Right cardiac atrium (tissue), 5 donors: ENCODE results near the gene HSF2. TPM values are rescaled to one million over a fixed set of nuclear protein-coding genes. Genes with fewer than 3 reads are reported as not detected.
A peak's percentile ranks its signal among the peaks of the same experiment; 100 is the strongest.
"Not testable (repeated sequence)": the region's sequence is repeated elsewhere in the genome, so short reads cannot be mapped to it uniquely, and the experiment has no call there.

Experiments used
- ATAC-seq, 2 donors: fragments of 200-7000 bp; cut with Tn5 transposase; one replicate each; pipeline versions ENCODE4 v1.8.0 to v1.9.1; 2020; ENCODE audit warnings: moderate library complexity in 2 of 2, mild to moderate bottlenecking in 1 of 2
- DNase-seq, 3 donors: peaks; one replicate each; pipeline ENCODE4 v3.0.0-alpha.2; 2020
- H3K27ac ChIP-seq: one replicate; pipeline ENCODE4 v1.5.1; 2013; ENCODE audit warnings: mild to moderate bottlenecking, low read length, control low read depth, moderate library complexity
- H3K27me3 ChIP-seq: one replicate; pipeline ENCODE4 v1.6.1; 2013; ENCODE audit not compliant: control insufficient read depth, insufficient read depth
- H3K4me1 ChIP-seq: one replicate; pipeline ENCODE4 v1.6.1; 2013; ENCODE audit warnings: low read length; ENCODE audit not compliant: control insufficient read depth, insufficient read depth
- H3K4me3 ChIP-seq: one replicate; pipeline ENCODE4 v1.5.1; 2013; ENCODE audit warnings: low read length, control low read depth
- H3K9me3 ChIP-seq: one replicate; pipeline ENCODE4 v1.6.1; 2013; ENCODE audit warnings: low read length; ENCODE audit not compliant: control insufficient read depth
- WGBS: extraction: QIAGEN DNeasy Blood & Tissue Kit; methylation state at CpG from one replicate; pipeline ENCODE4 v1.1.7; 2013; 5-methylcytosine and 5-hydroxymethylcytosine counted together
- intact Hi-C, 4 donors: fragments of 100-400 bp; cut with DNase I; formaldehyde crosslinking; loops; one replicate each; pipeline versions ENCODE4 v1.11.0 to v1.14.0; 2022 to 2023
- polyA plus RNA-seq: library from polyadenylated mRNA; stranded (reverse); fragments of 200-250 nt; gene quantifications from one replicate; pipeline ENCODE4 v1.2.3, GENCODE V29; 2013
- total RNA-seq, 4 donors: library from RNA; stranded (reverse); fragmentation: NEBNext Ultra II Directional; extraction: Animal tissue kit (Norgen Biotek cat#: 25700); gene quantifications; one replicate each; pipeline ENCODE4 v1.2.1, GENCODE V29; 2021
- donor health status: healthy with polysubstance abuse.
- donor health status: DM: no; HTN: yes; CAD: no.
- donor health status: DM: no; HTN: no; CAD: no.
- donor health status: DM: no; HTN: yes; CAD: no; lungs with severe emphysema.
- donor health status: DM: yes; HTN: yes; CAD: no.

HSF2 gene
- total and polyA plus RNA-seq, 5 donors, result 21.6 to 42.9 (median 41.6) TPM

DNA sequence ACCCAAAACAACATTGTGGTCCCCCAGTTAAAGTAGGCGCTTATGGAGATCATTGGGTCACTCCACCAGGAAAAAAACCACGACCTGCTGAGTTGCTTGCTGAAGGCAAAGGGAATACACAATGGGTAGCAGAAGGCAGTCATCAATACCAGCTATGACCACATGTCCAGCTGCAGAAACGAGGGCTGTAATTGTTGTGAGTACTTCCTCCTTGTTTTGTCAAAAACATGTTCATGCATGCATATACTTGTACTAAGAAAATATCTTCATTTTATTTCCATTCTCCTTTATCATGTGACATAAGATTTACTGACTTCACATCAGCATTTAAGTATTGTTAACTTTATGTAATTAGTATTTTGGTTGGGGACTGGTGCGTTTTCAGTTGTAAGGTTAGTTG lies 55.2 kb downstream of the HSF2 start:
- Histone ChIP-seq H3K27me3 (no peaks in the 10 kb centered on the region), H3K9me3 (no peaks in the 10 kb centered on the region), H3K4me1 (peaks cover 1% of the 10 kb centered on the region), H3K4me3 (no peak overlapping the region), H3K27ac (no peak overlapping the region)
- no peak for ATAC-seq
- no peak for DNase-seq
- intact Hi-C loops, result no loop called here
- WGBS, result 83% methylated on average over 4 of the region's 4 CpGs

DNA sequence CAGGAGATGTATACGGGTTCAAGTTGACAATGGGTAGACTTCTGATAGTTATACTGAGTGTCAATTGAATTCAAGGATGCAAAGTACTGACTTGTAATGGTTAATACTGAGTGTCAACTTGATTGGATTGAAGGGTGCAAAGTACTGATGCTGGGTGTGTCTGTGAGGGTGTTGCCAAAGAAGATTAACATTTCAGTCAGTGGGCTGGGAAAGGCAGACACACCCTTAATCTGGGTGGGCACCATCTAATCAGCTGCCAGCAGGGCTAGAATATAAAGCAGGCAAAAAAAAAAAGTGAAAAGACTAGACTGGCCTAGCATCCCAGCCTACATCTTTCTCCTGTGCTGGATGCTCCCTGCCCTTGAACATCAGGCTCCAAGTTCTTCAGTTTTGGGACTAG lies 55.7 kb downstream of the HSF2 start:
- H3K9me3 ChIP-seq, DNase-seq, H3K27me3 ChIP-seq, intact Hi-C loops, H3K4me3 ChIP-seq, H3K27ac ChIP-seq, H3K4me1 ChIP-seq, ATAC-seq: not testable (repeated sequence)
- 95% methylated on average over 1 of the region's 1 CpG for WGBS

DNA sequence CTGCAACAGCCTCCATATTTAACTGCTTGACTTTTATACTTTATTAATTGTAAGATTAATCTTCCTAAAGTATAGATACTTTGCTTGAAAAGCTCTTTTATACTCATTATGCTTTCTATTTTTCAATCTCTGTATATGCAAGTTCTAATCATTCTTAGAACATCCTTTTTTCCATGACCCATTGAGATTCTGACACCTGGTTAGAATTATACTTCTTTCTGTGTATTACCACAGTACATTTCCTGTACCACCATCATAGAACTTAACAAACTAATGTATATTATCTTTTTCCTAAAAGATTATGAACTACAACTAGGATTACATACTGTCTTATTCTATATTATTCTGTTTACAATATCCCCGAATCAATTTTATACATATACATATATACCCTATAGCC lies 58.6 kb downstream of the HSF2 start:
- Histone ChIP-seq H3K4me1 (peaks cover 4% of the 10 kb centered on the region), H3K27me3 (no peaks in the 10 kb centered on the region), H3K9me3 (no peaks in the 10 kb centered on the region), H3K4me3 (no peak overlapping the region), H3K27ac (no peak overlapping the region)
- no peak for DNase-seq
- 97% methylated on average over 1 of the region's 1 CpG for WGBS
- no peak for ATAC-seq
- intact Hi-C loops, result no loop called here

DNA sequence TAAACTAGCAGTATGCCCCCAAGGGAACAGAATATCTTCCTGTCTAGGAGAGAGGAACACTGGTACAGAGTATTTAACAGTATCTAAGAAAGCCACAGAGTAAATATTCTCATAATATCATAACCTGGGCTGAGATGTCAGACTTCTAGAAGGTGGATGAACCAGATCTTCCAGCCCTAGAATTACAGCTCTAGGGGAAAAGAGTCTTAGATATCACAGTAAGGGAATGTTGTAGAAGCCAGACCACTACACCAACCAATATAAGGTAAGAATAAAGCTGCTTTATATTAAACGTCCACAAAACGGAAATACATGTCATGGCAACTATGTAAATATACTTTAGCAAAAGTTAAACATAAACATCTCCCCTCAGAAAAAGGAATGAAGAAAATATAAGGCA lies 59.8 kb downstream of the HSF2 start:
- DNase-seq (no peak), ATAC-seq (no peak)
- Histone ChIP-seq H3K9me3 (no peaks in the 10 kb centered on the region), H3K4me1 (peaks cover 4% of the 10 kb centered on the region), H3K27ac (no peak overlapping the region), H3K4me3 (no peak overlapping the region), H3K27me3 (no peaks in the 10 kb centered on the region)
- intact Hi-C loops, result no loop called here
- 42% methylated on average over 2 of the region's 2 CpGs for WGBS

DNA sequence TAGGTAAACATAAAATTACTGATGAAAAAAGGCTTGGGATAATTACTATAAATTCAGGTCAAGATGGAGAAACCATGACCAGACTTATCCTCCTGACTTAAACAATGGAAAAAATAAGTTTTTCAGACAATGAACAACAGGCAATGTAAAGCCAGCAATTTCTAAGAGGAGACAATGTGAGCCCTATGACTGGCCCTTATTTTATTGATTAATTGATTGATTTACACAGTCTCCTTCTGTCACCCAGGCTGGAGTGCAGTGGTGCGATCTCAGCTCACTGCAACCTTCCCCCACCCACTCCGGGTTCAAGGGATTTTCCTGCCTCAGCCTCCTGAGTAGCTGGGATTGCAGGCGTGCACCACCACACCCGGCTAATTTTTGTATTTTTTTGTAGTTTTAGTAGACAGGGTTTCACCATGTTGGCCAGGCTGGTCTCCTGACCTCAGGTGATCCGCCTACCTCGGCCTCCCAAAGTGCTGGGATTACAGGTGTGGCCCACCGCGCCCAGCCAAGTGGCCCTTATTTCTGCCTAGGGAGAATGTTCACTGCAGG lies 60.5 kb downstream of the HSF2 start:
- intact Hi-C loops, ATAC-seq, H3K4me1 ChIP-seq: not testable (repeated sequence)

DNA sequence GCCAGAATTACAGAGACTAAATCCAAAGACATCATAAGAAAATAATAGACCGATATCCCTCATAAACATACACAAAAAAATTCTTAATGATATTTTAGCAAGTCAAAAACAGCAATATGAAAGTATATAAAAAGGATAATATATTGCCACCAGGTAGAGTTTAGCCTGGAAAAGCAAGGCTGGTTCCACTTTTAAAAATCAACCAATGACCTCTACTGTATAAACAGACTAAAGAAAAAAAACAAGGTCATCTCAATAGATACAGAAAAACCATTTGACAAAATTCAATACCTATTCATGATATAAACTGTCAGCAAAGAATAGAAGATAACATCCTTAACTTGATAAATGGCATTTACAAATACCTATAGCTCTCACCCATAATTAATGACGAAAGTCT lies 62.4 kb downstream of the HSF2 start:
- no peaks in the 10 kb centered on the region for H3K9me3 ChIP-seq
- no peaks in the 10 kb centered on the region for H3K27me3 ChIP-seq
- H3K27ac ChIP-seq, result no peak overlapping the region
- no peak for DNase-seq
- no peak for ATAC-seq
- WGBS, result 91% methylated on average over 2 of the region's 2 CpGs
- H3K4me1 ChIP-seq, result peaks cover 5% of the 10 kb centered on the region
- no peak overlapping the region for H3K4me3 ChIP-seq
- intact Hi-C loops, result no loop called here

More for the DNA sequence above, 60.5 kb downstream of the HSF2 start:
- 97% methylated on average over 8 of the region's 8 CpGs for WGBS
- H3K27me3 ChIP-seq, H3K9me3 ChIP-seq, H3K27ac ChIP-seq, DNase-seq, H3K4me3 ChIP-seq: not testable (repeated sequence)

DNA sequence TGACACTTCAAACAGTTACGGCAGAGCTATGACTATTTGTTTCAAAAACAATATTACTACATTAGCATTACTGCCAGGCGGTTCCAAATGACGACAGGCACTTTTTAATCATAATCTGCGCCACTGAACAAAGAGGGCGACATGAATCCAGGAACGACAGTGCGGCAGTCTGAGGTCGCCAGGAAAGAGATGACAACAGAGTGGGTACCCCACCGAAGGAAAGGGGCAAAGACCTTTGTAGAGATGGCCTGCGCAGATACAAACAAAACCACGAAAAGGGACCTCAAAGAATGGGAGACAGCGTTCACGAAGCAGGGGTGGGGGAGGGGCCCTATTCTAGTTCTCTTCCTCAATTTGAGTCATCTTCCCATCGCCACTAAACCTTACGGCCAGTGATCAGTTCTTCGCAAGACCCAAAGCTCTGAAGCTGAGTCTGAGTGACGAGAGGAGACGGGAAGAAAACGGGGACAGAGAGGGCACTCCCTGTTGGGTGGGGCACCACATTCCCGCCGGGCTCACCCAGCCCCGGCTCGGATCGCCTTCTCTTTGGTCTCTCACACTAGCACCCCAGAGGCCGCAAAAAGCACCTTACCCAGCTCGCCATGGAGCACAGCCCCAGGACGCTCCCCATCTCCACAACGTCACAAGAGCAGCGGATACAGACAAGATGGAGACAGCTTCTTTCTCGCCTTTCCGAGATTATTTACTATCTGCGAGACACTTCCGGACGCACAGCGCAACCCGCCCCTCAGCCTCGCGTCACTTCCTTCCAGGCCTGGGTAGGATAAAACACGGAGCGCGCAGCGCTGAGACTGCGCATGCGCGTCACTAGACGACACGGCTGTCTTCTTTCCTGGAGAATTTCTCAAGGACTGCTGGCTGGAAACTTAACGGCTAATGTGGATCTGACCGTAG lies 71.9 kb downstream of the HSF2 start, which contains the start of gene SERINC1:
Gene SERINC1 (minus strand): TSS at position 701 of the 915 bp plus-strand sequence. CDS start 70 bp downstream, at position 631.
- H3K4me3 ChIP-seq, result peak within 1 kb of the TSS; percentile 79
- no peaks in the 10 kb centered on the region for H3K27me3 ChIP-seq
- peaks cover 2% of the 10 kb centered on the region for H3K4me1 ChIP-seq
- peak; percentile 99 to 100 for ATAC-seq
- WGBS, result under 1% methylated on average over 49 of the region's 49 CpGs
- H3K9me3 ChIP-seq, result no peaks in the 10 kb centered on the region
- H3K27ac ChIP-seq, result peak within 1 kb of the TSS; percentile 90
- peak; percentile 95 to 98 (median 97) for DNase-seq
- intact Hi-C loops, result loop anchor here in 1 of 4 donors (10.0 kb wide), 1 partner anchor 77 kb away; the partner anchor contains the start of gene HSF2

DNA sequence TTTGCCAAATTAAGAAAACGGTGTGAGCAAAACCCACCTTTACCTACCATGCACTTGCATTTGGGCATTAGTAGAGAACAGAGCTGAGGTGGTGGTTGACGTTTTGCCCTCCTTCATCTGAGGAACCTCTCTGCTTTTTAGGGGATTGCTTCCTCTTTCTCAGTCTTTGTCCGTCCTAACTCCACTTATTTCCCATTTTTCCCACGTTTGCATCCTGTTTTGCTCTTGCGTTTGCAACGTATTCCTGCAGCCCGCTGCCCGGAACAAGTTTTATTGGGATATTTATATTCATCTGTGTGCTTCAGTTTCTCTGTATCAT lies 72.5 kb downstream of the HSF2 start:
- peak in 1 of 2 donors; percentile 58 for ATAC-seq
- peaks cover 2% of the 10 kb centered on the region for H3K4me1 ChIP-seq

DNA sequence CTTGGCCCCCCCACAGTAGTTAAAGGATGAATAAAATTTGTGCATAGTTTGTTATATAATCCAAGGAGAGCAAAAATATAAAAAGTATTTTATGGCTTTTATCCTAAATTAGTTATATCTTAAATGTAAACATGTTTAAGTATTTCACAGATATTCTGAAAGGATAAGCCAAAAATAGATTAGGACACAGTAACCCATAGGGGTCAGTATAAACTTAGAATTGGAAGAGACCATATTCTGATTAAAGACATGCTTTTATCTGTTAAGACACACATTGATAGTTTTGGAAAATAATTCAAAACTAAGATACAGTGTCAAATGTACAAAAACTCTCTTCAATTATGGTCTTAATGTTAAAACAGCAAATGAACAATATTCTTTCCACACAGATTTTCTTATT lies 76.7 kb downstream of the HSF2 start:
- H3K27ac ChIP-seq, result no peak overlapping the region
- DNase-seq, result no peak
- ATAC-seq, result no peak
- no peaks in the 10 kb centered on the region for H3K4me1 ChIP-seq
- no peaks in the 10 kb centered on the region for H3K27me3 ChIP-seq
- H3K4me3 ChIP-seq, result no peak overlapping the region
- intact Hi-C loops, result loop anchor here in 1 of 4 donors (10.0 kb wide), 1 partner anchor 81 kb away; the partner anchor contains the start of gene HSF2
- no peaks in the 10 kb centered on the region for H3K9me3 ChIP-seq

More for the DNA sequence above, 72.5 kb downstream of the HSF2 start:
- H3K4me3 ChIP-seq, result peak overlapping the region; percentile 79
- intact Hi-C loops, result loop anchor here in 1 of 4 donors (10.0 kb wide), 1 partner anchor 77 kb away; the partner anchor contains the start of gene HSF2
- H3K27ac ChIP-seq, result peak overlapping the region; percentile 89
- DNase-seq, result no peak
- no peaks in the 10 kb centered on the region for H3K9me3 ChIP-seq
- no peaks in the 10 kb centered on the region for H3K27me3 ChIP-seq
- WGBS, result 4% methylated on average over 8 of the region's 8 CpGs

DNA sequence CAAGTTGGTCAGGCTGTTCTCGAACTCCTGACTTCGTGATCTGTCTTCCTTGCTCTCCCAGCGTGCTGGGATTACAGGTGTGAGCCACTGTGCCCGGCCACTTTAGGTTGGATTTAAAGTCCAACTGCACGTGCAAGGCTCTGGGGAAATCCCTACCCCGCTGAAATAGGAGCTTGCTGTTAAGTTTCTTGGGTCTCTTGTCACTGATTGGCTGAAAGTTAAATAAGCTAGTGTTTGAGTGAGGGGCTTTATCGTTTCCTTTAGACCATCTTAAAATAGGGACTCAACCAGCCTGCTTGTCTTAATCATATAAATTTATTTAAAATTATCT lies 83.3 kb downstream of the HSF2 start:
- no peaks in the 10 kb centered on the region for H3K4me1 ChIP-seq
- WGBS, result 70% methylated on average over 7 of the region's 7 CpGs
- intact Hi-C loops, result no loop called here
- no peaks in the 10 kb centered on the region for H3K9me3 ChIP-seq
- H3K27me3 ChIP-seq, result no peaks in the 10 kb centered on the region
- DNase-seq, result no peak
- ATAC-seq, result no peak
- H3K27ac ChIP-seq, result no peak overlapping the region
- no peak overlapping the region for H3K4me3 ChIP-seq
